ENCODE data around the gene PGP.

The PGP gene

DNA sequence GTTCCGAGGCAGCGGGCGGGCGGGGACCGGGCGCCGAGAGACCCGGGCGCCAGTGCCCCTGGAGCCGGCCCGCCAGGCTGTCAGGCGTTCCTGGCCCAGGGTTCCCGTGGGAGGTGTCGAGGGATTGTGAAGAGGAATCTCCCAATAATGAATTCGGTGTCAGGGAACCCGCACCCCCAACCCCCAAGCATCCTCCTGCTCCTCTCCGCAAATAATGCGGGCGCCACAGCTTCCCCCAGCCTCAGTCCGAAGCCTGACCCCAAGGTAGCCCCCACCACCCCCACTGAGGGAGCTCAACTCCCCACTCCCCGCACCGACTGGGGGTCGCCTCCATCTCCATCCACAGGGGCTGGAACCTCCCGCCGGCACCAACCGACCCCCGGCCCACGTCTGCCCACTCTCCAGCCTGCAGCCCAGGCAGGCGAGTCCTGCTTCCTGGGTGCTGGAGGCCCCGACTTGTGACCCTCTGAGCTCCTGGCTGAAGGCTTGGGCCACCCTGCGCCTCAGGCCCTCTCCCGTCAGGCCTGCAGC is 17.6 kb downstream of the PGP start:
- H3K36me3 ChIP-seq (ENCODE audit: control insufficient read depth, insufficient read depth, low read length), result no peaks in the 10 kb centered on the region
- no peak overlapping the region for H3K4me3 ChIP-seq (replicated peaks; ENCODE audit: low read depth, low read length)
- DNase-seq (ENCODE audit: extremely low read depth, insufficient read length), result no peak
- TF ChIP-seq, protein P1, sequence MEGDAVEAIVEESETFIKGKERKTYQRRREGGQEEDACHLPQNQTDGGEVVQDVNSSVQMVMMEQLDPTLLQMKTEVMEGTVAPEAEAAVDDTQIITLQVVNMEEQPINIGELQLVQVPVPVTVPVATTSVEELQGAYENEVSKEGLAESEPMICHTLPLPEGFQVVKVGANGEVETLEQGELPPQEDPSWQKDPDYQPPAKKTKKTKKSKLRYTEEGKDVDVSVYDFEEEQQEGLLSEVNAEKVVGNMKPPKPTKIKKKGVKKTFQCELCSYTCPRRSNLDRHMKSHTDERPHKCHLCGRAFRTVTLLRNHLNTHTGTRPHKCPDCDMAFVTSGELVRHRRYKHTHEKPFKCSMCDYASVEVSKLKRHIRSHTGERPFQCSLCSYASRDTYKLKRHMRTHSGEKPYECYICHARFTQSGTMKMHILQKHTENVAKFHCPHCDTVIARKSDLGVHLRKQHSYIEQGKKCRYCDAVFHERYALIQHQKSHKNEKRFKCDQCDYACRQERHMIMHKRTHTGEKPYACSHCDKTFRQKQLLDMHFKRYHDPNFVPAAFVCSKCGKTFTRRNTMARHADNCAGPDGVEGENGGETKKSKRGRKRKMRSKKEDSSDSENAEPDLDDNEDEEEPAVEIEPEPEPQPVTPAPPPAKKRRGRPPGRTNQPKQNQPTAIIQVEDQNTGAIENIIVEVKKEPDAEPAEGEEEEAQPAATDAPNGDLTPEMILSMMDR (IDR thresholded peaks at IDR 0.05; ENCODE audit: insufficient read depth, low read length, poor library complexity, severe bottlenecking), result no peak
- peaks cover 2% of the 10 kb centered on the region; the same call in 1 of the 2 replicates for H3K27me3 ChIP-seq (replicated peaks; ENCODE audit: control insufficient read depth, insufficient read depth, low read length)

DNA sequence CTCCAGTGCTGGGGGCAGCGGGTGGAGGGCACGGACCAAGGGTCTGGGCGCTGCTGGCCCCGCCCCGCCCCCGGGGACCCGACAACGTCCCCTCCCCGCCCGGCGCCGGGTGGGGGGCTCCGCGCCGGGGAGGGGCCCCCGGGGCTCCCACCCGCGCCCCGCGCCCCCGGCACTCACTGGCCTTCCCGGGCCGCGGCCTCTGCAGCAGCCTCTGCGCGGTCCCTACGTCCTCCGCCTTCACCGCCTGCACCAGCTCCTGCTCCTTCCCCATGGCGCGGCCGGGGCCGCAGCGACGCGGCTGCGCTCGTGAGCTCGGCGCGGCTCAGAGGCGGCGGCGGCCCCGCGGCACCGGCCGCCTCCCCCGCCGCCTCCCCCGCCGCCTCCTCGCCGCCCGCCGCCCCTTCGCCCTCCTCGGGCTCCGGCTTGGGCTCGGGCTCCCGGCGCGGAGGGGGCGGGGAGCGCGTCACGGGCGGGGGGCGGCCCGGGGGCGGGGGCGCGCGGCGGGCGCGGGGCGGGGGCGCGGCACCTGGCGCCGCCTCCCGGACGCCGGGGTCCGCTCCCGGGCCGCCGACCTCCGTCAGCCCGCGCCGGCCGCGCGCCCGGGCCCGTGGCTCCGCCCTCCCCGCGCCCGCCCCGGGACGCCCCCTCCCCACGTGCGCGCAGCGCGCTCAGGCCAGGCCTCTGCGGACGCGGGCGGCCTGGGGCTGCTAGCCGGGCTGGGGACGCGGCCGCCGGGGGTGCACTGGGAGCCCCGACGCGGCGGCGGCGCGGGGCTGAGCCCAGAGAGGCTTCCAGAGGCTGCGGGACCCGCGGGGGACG is 18.3 kb downstream of the PGP start, which contains the start of gene CASKIN1:
Gene CASKIN1, minus strand, starts transcription at position 444 of the 819 bp plus-strand sequence. Its CDS starts 173 bp downstream, at position 271.
- no peak for DNase-seq (ENCODE audit: extremely low read depth, insufficient read length)
- Histone ChIP-seq H3K4me3 (replicated peaks; ENCODE audit: low read depth, low read length) (peak within 1 kb of the TSS; percentile 18), H3K27me3 (replicated peaks; ENCODE audit: control insufficient read depth, insufficient read depth, low read length) (peaks cover 2% of the 10 kb centered on the region; the same call in 1 of the 2 replicates), H3K36me3 (ENCODE audit: control insufficient read depth, insufficient read depth, low read length) (no peaks in the 10 kb centered on the region)
- TF ChIP-seq, protein P1 (IDR thresholded peaks at IDR 0.05; ENCODE audit: insufficient read depth, low read length, poor library complexity, severe bottlenecking), result no peak

DNA sequence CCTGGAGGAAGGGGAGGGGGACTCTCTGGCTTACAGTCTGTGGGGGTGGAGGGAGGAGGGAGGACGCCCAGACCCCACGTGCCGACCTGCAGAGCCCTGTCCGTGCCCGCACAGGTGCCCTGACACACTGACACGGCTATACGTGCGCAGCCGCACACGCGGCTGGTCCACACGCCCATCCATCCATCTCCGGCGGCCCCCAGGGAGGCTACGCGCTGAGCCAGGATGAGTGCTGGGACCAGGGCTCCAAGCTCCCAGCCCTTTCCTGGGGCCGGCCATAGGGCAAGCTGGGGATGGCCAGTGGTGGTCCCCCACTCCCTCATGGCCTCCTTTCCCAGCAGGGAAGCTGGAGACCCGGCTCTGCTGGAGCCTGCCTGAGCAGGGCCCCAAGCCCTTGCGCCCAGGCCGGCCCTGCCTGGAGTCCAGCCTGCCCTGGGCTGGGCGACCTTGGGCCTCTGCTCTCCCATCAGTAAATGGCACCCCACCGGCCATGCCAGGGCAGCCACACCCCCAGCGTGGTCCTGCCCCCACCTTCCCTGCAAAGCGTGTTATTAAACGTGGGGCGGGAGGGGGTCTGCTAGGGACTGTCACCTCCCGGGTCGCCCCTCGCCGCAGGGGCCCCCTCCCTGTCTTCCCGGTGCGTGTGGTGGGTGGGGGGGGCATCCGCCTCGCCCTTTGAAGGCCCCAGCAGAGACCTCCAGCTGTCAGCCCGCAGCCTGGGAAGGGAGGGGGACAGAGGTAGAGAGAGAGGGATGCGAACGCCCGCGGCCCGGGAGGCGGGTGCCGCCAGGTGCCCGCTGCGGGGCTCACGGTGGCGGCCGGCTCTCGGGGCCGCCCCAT is 19.1 kb downstream of the PGP start:
- no peaks in the 10 kb centered on the region for H3K36me3 ChIP-seq (ENCODE audit: control insufficient read depth, insufficient read depth, low read length)
- TF ChIP-seq, protein P1 (IDR thresholded peaks at IDR 0.05; ENCODE audit: insufficient read depth, low read length, poor library complexity, severe bottlenecking), result no peak
- H3K27me3 ChIP-seq (replicated peaks; ENCODE audit: control insufficient read depth, insufficient read depth, low read length), result peaks cover 2% of the 10 kb centered on the region; the same call in 1 of the 2 replicates
- peak overlapping the region; percentile 18 for H3K4me3 ChIP-seq (replicated peaks; ENCODE audit: low read depth, low read length)
- no peak for DNase-seq (ENCODE audit: extremely low read depth, insufficient read length)

DNA sequence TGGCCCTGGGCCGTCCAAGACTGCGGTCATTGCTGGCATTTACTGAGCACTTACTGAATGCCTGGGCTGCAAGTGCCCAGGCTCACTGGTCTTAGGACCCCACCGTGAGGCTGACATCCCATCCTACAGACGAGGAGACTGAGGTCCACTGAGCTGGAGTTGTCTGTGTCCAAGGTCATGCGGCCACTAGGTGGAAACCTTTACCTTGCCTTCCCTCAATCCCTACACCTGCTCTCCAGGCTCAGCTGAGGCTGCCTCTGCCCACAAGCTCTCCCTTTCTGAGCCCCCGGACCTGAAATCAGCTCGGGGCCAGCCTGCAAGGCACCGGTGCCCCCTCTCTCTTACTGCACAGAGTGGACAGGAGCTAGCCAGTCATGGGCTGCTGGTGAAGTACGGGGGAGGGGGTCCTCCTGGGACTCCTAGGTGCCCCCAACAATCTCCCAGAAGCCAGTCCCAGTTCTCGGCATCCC is 19.8 kb downstream of the PGP start:
- no peaks in the 10 kb centered on the region for H3K36me3 ChIP-seq (ENCODE audit: control insufficient read depth, insufficient read depth, low read length)
- TF ChIP-seq, protein P1 (IDR thresholded peaks at IDR 0.05; ENCODE audit: insufficient read depth, low read length, poor library complexity, severe bottlenecking), result peak; percentile 66
- peaks cover 2% of the 10 kb centered on the region; the same call in 1 of the 2 replicates for H3K27me3 ChIP-seq (replicated peaks; ENCODE audit: control insufficient read depth, insufficient read depth, low read length)
- no peak for DNase-seq (ENCODE audit: extremely low read depth, insufficient read length)
- H3K4me3 ChIP-seq (replicated peaks; ENCODE audit: low read depth, low read length), result no peak overlapping the region

DNA sequence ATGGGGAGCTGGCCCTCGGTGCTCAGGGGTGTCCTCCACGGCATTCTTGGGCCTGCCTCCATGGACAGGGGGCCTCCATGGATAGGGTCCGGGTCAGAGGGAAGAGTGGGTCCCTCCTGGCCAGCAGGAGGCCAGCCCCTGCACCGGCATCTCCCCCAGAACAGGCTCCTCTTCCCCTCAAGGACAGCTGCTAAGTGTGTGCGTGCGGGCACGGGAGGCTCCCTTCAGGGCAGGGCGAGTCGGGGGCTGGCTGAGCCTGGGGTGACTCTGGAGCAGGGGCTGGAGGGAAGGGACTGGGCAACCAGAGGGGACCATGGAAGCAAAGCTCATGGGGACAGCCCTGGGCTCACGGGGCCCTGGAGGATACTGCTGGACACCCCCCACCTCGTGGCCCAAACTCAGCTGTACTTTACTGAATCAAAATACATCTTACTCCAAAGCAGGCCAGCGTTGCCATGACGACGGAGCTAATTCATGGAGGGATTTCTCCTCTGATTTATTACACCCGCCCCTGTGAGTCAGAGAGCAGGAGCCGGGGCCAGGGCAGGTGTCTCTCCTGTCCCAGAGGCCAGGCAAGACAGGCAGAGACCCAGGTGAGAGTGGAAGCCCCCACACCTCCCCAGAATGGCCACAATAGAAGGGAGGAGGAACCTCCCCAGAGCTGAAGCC is 20.3 kb downstream of the PGP start:
- TF ChIP-seq, protein P1 (IDR thresholded peaks at IDR 0.05; ENCODE audit: insufficient read depth, low read length, poor library complexity, severe bottlenecking), result no peak
- Histone ChIP-seq H3K36me3 (ENCODE audit: control insufficient read depth, insufficient read depth, low read length) (no peaks in the 10 kb centered on the region), H3K4me3 (replicated peaks; ENCODE audit: low read depth, low read length) (no peak overlapping the region), H3K27me3 (replicated peaks; ENCODE audit: control insufficient read depth, insufficient read depth, low read length) (peaks cover 2% of the 10 kb centered on the region; the same call in 1 of the 2 replicates)
- no peak for DNase-seq (ENCODE audit: extremely low read depth, insufficient read length)
